MV-4-11 (cell line): Measurements from ENCODE around the gene LRRC8C.
A peak's percentile ranks its signal among the peaks of the same experiment; 100 is the strongest.

Experiments used
- DNase-seq: peaks from one replicate; lab custom pipeline; 2025; lab: John Stamatoyannopoulos, UW

LRRC8C gene

GRCh38 chr1:89632657-89633247 lies at the start of gene LRRC8C:
TSS of gene LRRC8C (plus strand) at chr1:89633120. CDS start at chr1:89686474, 53,354 bp downstream.
- DNase-seq = peak; percentile 75

- no peak for DNase-seq
These were observed 48.7 kb upstream of the LRRC8C start for GRCh38 chr1:89584211-89584610.

GRCh38 chr1:89584781-89585180 lies 48.1 kb upstream of the LRRC8C start:
- DNase-seq = no peak

GRCh38 chr1:89587729-89588161 lies 45.2 kb upstream of the LRRC8C start:
- no peak for DNase-seq

- no peak for DNase-seq
These were observed 44.4 kb upstream of the LRRC8C start for GRCh38 chr1:89588480-89588879.

- peak; percentile 3 for DNase-seq
These were observed 43.4 kb upstream of the LRRC8C start for GRCh38 chr1:89589515-89589914.

GRCh38 chr1:89590341-89591080 lies 42.4 kb upstream of the LRRC8C start:
- no peak for DNase-seq

- DNase-seq = peak; percentile 85
These were observed 40.0 kb upstream of the LRRC8C start for GRCh38 chr1:89592861-89593302.

GRCh38 chr1:89594096-89594740 lies 38.7 kb upstream of the LRRC8C start:
- DNase-seq = no peak

GRCh38 chr1:89596698-89597097 lies 36.2 kb upstream of the LRRC8C start:
- DNase-seq = no peak

GRCh38 chr1:89598450-89599331 lies 34.2 kb upstream of the LRRC8C start:
- DNase-seq = peak; percentile 34

- DNase-seq = no peak
These were observed 33.6 kb upstream of the LRRC8C start for GRCh38 chr1:89599332-89599630.

GRCh38 chr1:89600451-89601224 lies 32.3 kb upstream of the LRRC8C start:
- DNase-seq = peak; percentile 74

- no peak for DNase-seq
These were observed 30.0 kb upstream of the LRRC8C start for GRCh38 chr1:89602871-89603404.

GRCh38 chr1:89603651-89604413 lies 29.1 kb upstream of the LRRC8C start:
- DNase-seq = no peak

- DNase-seq = no peak
These were observed 28.5 kb upstream of the LRRC8C start for GRCh38 chr1:89604414-89604735.

GRCh38 chr1:89605692-89606091 lies 27.2 kb upstream of the LRRC8C start:
- peak; percentile 32 for DNase-seq

- DNase-seq = peak; percentile 17
These were observed 26.5 kb upstream of the LRRC8C start for GRCh38 chr1:89606227-89606980.

- no peak for DNase-seq
These were observed 25.8 kb upstream of the LRRC8C start for GRCh38 chr1:89607156-89607555.
